Tibial nerve (tissue), 3 donors: Measurements from ENCODE around the gene NRCAM.

ENCODE experiments used
- CTCF ChIP-seq, 5 experiments: fragments of 200-600 bp in 3 of 5; fragments of 450-650 bp in 2 of 5; sonication (generic) in 3 of 5; IDR thresholded peaks; one replicate each; pipeline ENCODE4 v1.5.1; 2016 to 2019; ENCODE audit warnings: antibody characterized with exemption in 5 of 5, mild to moderate bottlenecking in 3 of 5, moderate library complexity in 2 of 5
- POLR2A ChIP-seq, 2 donors: fragments of 450-650 bp; IDR thresholded peaks; one replicate each; pipeline ENCODE4 v1.6.1; 2017; ENCODE audit warnings: antibody characterized with exemption in 2 of 2, mild to moderate bottlenecking in 2 of 2, moderate library complexity in 2 of 2

- no peak for TF ChIP-seq CTCF (IDR thresholded peaks at IDR 0.05)
- no peak for TF ChIP-seq POLR2A (IDR thresholded peaks at IDR 0.05)
Observed at GRCh38 chr7:108311446-108312168, 144.6 kb downstream of the NRCAM start.
